Neural progenitor cell (in vitro differentiated cells): ENCODE data around the gene PROSER1.

Experiments used
- CTCF ChIP-seq: fragments of 200-600 bp; sonication (generic); IDR thresholded peaks from 2 replicates; pipeline ENCODE4 v1.5.1; 2017; ENCODE audit warnings: antibody characterized with exemption, mild to moderate bottlenecking
- EZH2phosphoT487 ChIP-seq: fragments of 200-600 bp; sonication (generic); IDR thresholded peaks from 2 replicates; pipeline ENCODE4 v1.6.1; 2017; ENCODE audit warnings: antibody characterized with exemption

DNA sequence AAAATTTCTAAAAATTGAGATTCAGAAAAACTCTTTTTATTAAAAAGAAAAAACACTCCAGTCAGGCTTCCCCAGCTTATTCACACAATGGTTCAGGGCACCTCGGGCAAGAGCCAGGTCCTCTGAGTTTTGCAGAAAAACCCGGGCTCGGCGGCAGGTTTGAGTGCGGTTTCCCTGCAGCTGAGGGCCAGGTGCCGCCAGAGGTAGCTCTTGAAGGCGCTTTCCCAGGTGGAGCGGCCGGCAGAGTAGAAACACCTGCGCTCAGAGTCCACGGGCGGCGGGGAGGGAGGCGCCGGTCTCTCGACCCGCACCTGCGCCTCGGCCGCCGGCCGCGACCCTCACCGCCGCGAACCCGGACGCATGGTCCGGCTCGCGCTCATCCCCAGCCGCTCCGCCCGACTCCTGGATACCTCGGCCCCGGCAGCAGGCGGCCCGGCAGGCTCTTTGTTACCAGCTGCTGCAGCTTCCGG is 444 bp downstream of the PROSER1 start:
- no peak for TF ChIP-seq EZH2phosphoT487
- no peak for TF ChIP-seq CTCF
